ENCODE data around the gene ACTRT3.

DNA sequence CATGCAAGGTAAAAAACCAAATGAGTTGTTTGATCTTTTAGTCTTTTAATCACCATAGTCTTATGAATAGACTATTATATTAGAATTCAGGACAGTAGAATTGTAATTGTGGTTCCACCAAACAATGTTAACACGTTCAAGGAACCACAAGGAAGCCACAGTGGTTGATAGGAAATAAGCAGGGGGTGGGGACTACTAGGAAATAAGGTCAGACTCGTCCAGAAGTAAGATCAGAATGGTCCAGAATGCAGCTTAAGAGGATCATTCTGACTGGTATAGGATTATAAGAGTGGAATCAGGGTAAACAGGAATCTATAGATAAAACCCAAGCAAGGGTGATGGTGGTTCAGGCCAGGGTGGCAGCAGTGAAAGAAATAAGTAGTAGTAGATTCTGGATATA, 11.4 kb upstream of the ACTRT3 start:
- TF ChIP-seq, protein P1, sequence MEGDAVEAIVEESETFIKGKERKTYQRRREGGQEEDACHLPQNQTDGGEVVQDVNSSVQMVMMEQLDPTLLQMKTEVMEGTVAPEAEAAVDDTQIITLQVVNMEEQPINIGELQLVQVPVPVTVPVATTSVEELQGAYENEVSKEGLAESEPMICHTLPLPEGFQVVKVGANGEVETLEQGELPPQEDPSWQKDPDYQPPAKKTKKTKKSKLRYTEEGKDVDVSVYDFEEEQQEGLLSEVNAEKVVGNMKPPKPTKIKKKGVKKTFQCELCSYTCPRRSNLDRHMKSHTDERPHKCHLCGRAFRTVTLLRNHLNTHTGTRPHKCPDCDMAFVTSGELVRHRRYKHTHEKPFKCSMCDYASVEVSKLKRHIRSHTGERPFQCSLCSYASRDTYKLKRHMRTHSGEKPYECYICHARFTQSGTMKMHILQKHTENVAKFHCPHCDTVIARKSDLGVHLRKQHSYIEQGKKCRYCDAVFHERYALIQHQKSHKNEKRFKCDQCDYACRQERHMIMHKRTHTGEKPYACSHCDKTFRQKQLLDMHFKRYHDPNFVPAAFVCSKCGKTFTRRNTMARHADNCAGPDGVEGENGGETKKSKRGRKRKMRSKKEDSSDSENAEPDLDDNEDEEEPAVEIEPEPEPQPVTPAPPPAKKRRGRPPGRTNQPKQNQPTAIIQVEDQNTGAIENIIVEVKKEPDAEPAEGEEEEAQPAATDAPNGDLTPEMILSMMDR (IDR thresholded peaks at IDR 0.05): no peak
- TF ChIP-seq, protein P2, sequence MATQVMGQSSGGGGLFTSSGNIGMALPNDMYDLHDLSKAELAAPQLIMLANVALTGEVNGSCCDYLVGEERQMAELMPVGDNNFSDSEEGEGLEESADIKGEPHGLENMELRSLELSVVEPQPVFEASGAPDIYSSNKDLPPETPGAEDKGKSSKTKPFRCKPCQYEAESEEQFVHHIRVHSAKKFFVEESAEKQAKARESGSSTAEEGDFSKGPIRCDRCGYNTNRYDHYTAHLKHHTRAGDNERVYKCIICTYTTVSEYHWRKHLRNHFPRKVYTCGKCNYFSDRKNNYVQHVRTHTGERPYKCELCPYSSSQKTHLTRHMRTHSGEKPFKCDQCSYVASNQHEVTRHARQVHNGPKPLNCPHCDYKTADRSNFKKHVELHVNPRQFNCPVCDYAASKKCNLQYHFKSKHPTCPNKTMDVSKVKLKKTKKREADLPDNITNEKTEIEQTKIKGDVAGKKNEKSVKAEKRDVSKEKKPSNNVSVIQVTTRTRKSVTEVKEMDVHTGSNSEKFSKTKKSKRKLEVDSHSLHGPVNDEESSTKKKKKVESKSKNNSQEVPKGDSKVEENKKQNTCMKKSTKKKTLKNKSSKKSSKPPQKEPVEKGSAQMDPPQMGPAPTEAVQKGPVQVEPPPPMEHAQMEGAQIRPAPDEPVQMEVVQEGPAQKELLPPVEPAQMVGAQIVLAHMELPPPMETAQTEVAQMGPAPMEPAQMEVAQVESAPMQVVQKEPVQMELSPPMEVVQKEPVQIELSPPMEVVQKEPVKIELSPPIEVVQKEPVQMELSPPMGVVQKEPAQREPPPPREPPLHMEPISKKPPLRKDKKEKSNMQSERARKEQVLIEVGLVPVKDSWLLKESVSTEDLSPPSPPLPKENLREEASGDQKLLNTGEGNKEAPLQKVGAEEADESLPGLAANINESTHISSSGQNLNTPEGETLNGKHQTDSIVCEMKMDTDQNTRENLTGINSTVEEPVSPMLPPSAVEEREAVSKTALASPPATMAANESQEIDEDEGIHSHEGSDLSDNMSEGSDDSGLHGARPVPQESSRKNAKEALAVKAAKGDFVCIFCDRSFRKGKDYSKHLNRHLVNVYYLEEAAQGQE (IDR thresholded peaks at IDR 0.05; ENCODE audit: insufficient read depth in 1 of 2, low read depth in 2 of 2, low read length in 1 of 2): no peak
